Mesenteric fat pad (tissue), 1 donor: ENCODE results near the gene RAB11FIP3. TPM values are rescaled to one million over a fixed set of nuclear protein-coding genes. Genes with fewer than 3 reads are reported as not detected.

Experiments used
- DNase-seq: peaks from one replicate; pipeline ENCODE4 v3.0.0-alpha.2; 2020; ENCODE audit warnings: low spot score
- total RNA-seq: library from RNA; stranded (reverse); fragmentation: NEBNext Ultra II Directional; extraction: Animal tissue kit (Norgen Biotek cat#: 25700); gene quantifications from one replicate; pipeline ENCODE4 v1.2.1, GENCODE V29; 2021
- donor health status: DM: yes; HTN: yes; CAD: no.

The RAB11FIP3 gene
- total RNA-seq, 1 donor from 2014 or later, result 35.2 TPM

GRCh38 chr16:529012-529575 is 103.6 kb downstream of the RAB11FIP3 start:
- DNase-seq, result no peak

- no peak for DNase-seq
Observed at GRCh38 chr16:530111-530817, 104.8 kb downstream of the RAB11FIP3 start.

GRCh38 chr16:531494-532125 is 106.2 kb downstream of the RAB11FIP3 start:
- DNase-seq, result no peak

GRCh38 chr16:533391-534123 is 108.1 kb downstream of the RAB11FIP3 start:
- DNase-seq, result no peak

GRCh38 chr16:534135-534534 is 108.7 kb downstream of the RAB11FIP3 start:
- no peak for DNase-seq

GRCh38 chr16:534856-535445 is 109.5 kb downstream of the RAB11FIP3 start:
- DNase-seq, result no peak

- DNase-seq, result peak; percentile 91
Observed at GRCh38 chr16:535446-536405, 110.3 kb downstream of the RAB11FIP3 start.

GRCh38 chr16:536746-537145 is 111.3 kb downstream of the RAB11FIP3 start:
- DNase-seq, result no peak

- DNase-seq, result no peak
Observed at GRCh38 chr16:537415-538335, 112.2 kb downstream of the RAB11FIP3 start.

GRCh38 chr16:539901-540530 is 114.6 kb downstream of the RAB11FIP3 start:
- no peak for DNase-seq

GRCh38 chr16:540645-541340 is 115.3 kb downstream of the RAB11FIP3 start:
- DNase-seq, result no peak

GRCh38 chr16:543301-544164 is 118.1 kb downstream of the RAB11FIP3 start:
- no peak for DNase-seq

GRCh38 chr16:544517-544916 is 119.1 kb downstream of the RAB11FIP3 start:
- DNase-seq, result no peak

- no peak for DNase-seq
Observed at GRCh38 chr16:546909-547770, 121.7 kb downstream of the RAB11FIP3 start.

GRCh38 chr16:548586-548985 is 123.1 kb downstream of the RAB11FIP3 start:
- no peak for DNase-seq
